Endothelial cell of umbilical vein (primary cell): Measurements from ENCODE around the gene ECPAS. TPM values are rescaled to one million over a fixed set of nuclear protein-coding genes. Genes with fewer than 3 reads are reported as not detected.
"Not testable (repeated sequence)": the region's sequence is repeated elsewhere in the genome, so short reads cannot be mapped to it uniquely, and the experiment has no call there.

Experiments used
- BruUV-seq: library from RNA; stranded (reverse); fragments of 400-500 nt; replicated peaks from 2 replicates; lab custom pipeline; 2021; lab: Mats Ljungman, UMichigan
- CTCF ChIA-PET: fragments of 300-600, 350-600 bp; sonication (Branson Sonifier 250); formaldehyde crosslinking; loops from one replicate; lab custom pipeline; 2021; ENCODE audit warnings: antibody characterized with exemption, inconsistent platforms; lab: Charles Lee
- POLR2A ChIA-PET: fragments of 300-600, 350-600 bp; sonication (Branson Sonifier 250); formaldehyde crosslinking; loops from one replicate; lab custom pipeline; 2021; ENCODE audit warnings: antibody characterized with exemption, inconsistent platforms; lab: Charles Lee
- DNase-seq: peaks from one replicate; pipeline ENCODE4 v3.0.0-alpha.2; 2011; ENCODE audit warnings: low read depth, low spot score
- FAIRE-seq: peaks from 2 replicates; lab custom pipeline; 2011; peaks lifted over from hg19 to GRCh38; lab: Jason Lieb, UNC
- H2AFZ ChIP-seq: 2 replicates; pipeline ENCODE4 v1.6.0; 2012; ENCODE audit warnings: low read depth, low read length, control low read depth, inconsistent platforms
- H3K27ac ChIP-seq: 2 replicates; pipeline ENCODE4 v1.5.1; 2011; ENCODE audit warnings: low read depth, mild to moderate bottlenecking, control low read depth, low read length, moderate library complexity; ENCODE audit not compliant: insufficient read depth
- H3K27me3 ChIP-seq, 2 experiments: 2 replicates each; pipeline versions ENCODE4 v1.6.0 to v1.6.1; 2011; ENCODE audit warnings: low read length in 2 of 2, mixed read lengths in 1 of 2; ENCODE audit not compliant: control insufficient read depth in 2 of 2, insufficient read depth in 2 of 2
- H3K36me3 ChIP-seq, 2 experiments: 2 replicates in 1 of 2; 3 replicates in 1 of 2; pipeline ENCODE4 v1.5.1; 2011; ENCODE audit warnings: low read length in 2 of 2, mild to moderate bottlenecking in 1 of 2, moderate library complexity in 1 of 2; ENCODE audit not compliant: control insufficient read depth in 2 of 2, insufficient read depth in 2 of 2; ENCODE audit errors: extremely low read depth in 1 of 2
- H3K4me1 ChIP-seq: 3 replicates; pipeline ENCODE4 v1.5.1; 2011; ENCODE audit warnings: mild to moderate bottlenecking, low read length; ENCODE audit not compliant: control insufficient read depth, insufficient read depth; ENCODE audit errors: extremely low read depth
- H3K4me2 ChIP-seq: 2 replicates; pipeline ENCODE4 v1.6.1; 2011; ENCODE audit warnings: low read length, control low read depth, mixed read lengths; ENCODE audit not compliant: insufficient read depth
- H3K4me3 ChIP-seq, 3 experiments: fragments of 200-600 bp in 1 of 3; sonication (generic), shearing (Covaris generic) in 1 of 3; replicated peaks in 1 of 3; 2 replicates each; pipeline ENCODE4 v1.5.1; 2011 to 2016; ENCODE audit warnings: control low read depth in 3 of 3, low read length in 3 of 3, mild to moderate bottlenecking in 2 of 3, inconsistent platforms in 1 of 3, low read depth in 1 of 3, moderate library complexity in 1 of 3; ENCODE audit not compliant: insufficient read depth in 1 of 3
- H3K79me2 ChIP-seq: 2 replicates; pipeline ENCODE4 v1.6.0; 2012; ENCODE audit warnings: low read length, inconsistent platforms; ENCODE audit not compliant: control insufficient read depth, insufficient read depth
- H3K9ac ChIP-seq: replicated peaks from 2 replicates; pipeline ENCODE3; 2011; ENCODE audit warnings: low read length, control low read depth; ENCODE audit not compliant: insufficient read depth; ENCODE audit errors: extremely low read depth
- H3K9me1 ChIP-seq: replicated peaks from 3 replicates; pipeline ENCODE4 v1.6.0; 2011; ENCODE audit warnings: mild to moderate bottlenecking, low read length; ENCODE audit not compliant: control insufficient read depth, insufficient read depth; ENCODE audit errors: extremely low read depth
- H3K9me3 ChIP-seq: replicated peaks from 2 replicates; pipeline ENCODE4 v1.5.1; 2012; ENCODE audit warnings: low read length, inconsistent platforms; ENCODE audit not compliant: control insufficient read depth, insufficient read depth
- H4K20me1 ChIP-seq: replicated peaks from 2 replicates; pipeline ENCODE3; 2011; ENCODE audit warnings: mild to moderate bottlenecking, low read length; ENCODE audit not compliant: control insufficient read depth, insufficient read depth; ENCODE audit errors: extremely low read depth
- CTCF ChIP-seq, 2 donors: IDR thresholded peaks; 1 replicate in 1 of 2; 2 replicates in 1 of 2; pipeline ENCODE4 v1.5.1; 2011; ENCODE audit warnings: low read length in 2 of 2, mild to moderate bottlenecking in 2 of 2, moderate library complexity in 2 of 2, control low read depth in 1 of 2, inconsistent platforms in 1 of 2, low read depth in 1 of 2; ENCODE audit not compliant: insufficient read depth in 1 of 2; ENCODE audit errors: extremely low read depth in 1 of 2
- EZH2 ChIP-seq: IDR thresholded peaks from 2 replicates; pipeline ENCODE4 v1.6.1; 2012; ENCODE audit warnings: borderline replicate concordance, low read depth, mild to moderate bottlenecking, moderate library complexity, low read length, inconsistent platforms; ENCODE audit not compliant: severe bottlenecking
- FOS ChIP-seq: IDR thresholded peaks from 2 replicates; pipeline ENCODE4 v1.6.1; 2011; ENCODE audit warnings: mild to moderate bottlenecking, low read length, moderate library complexity, borderline replicate concordance; ENCODE audit not compliant: insufficient read depth
- GATA2 ChIP-seq: IDR thresholded peaks from 2 replicates; pipeline ENCODE4 v1.7.0; 2011; ENCODE audit warnings: low read depth, mild to moderate bottlenecking, moderate library complexity, mixed read lengths, low read length; ENCODE audit not compliant: insufficient read length, insufficient read depth
- JUN ChIP-seq: IDR thresholded peaks from 2 replicates; pipeline ENCODE4 v1.6.1; 2011; ENCODE audit warnings: borderline replicate concordance, low read depth; ENCODE audit not compliant: insufficient read length, insufficient read depth
- MAX ChIP-seq: IDR thresholded peaks from 2 replicates; pipeline ENCODE4 v1.6.1; 2011; ENCODE audit not compliant: insufficient read depth, insufficient read length
- MYC ChIP-seq: IDR thresholded peaks from one replicate; pipeline ENCODE4 v1.6.1; 2011; ENCODE audit warnings: mild to moderate bottlenecking, low read depth, low read length
- POLR2A ChIP-seq: IDR thresholded peaks from 2 replicates; pipeline ENCODE4 v1.6.1; 2012; ENCODE audit warnings: low read depth, mild to moderate bottlenecking, control low read depth, low read length
- POLR2AphosphoS5 ChIP-seq: IDR thresholded peaks from 2 replicates; pipeline ENCODE4 v1.6.1; 2012; ENCODE audit warnings: low read depth, mild to moderate bottlenecking, control low read depth, low read length, moderate library complexity; ENCODE audit not compliant: insufficient read depth
- dilution Hi-C: fragments of 300-500 bp; cut with MboI; formaldehyde crosslinking; loops from one replicate; pipeline ENCODE4 v1.15.0; 2019; ENCODE audit warnings: low sequenced_read_pairs; ENCODE audit not compliant: extremely low pct_ligation_motif_present
- intact Hi-C: fragments of 100-400 bp; cut with micrococcal nuclease; formaldehyde crosslinking; loops from one replicate; pipeline ENCODE4 v1.10.0; 2022
- polyA plus RNA-seq, 4 experiments: library from polyadenylated mRNA; depleted of rRNA in 3 of 4; stranded (reverse) in 3 of 4; unstranded in 1 of 4; fragments of >200 nt; gene quantifications; 2 replicates each; pipeline versions ENCODE4 v1.2.1 to v1.2.3, GENCODE V29; 2011 to 2012; ENCODE audit warnings: missing spikeins in 1 of 4
- total RNA-seq: library from RNA; stranded (reverse); gene quantifications from 2 replicates; pipeline ENCODE4 v1.2.3, GENCODE V29; 2021

Gene ECPAS
- total and polyA plus RNA-seq, 2 donors (not counting 3 experiments of a cell fraction or from before 2014, with no cell fraction given) = 17.9 to 89.3 TPM

GRCh38 chr9:111516061-111516465 lies 31.9 kb upstream of the ECPAS start:
- ChIA-PET CTCF (interaction anchor here (1.2 kb wide), 1 partner anchor 9 kb away, joined by 3 read pairs; the partner anchor contains the start of gene ZNF483), POLR2A (no interaction called here)
- peak overlapping the region; percentile 54 for H2AFZ ChIP-seq
- TF ChIP-seq EZH2 = no peak
- no peak for TF ChIP-seq POLR2AphosphoS5
- intact Hi-C loops (no loop called here), dilution Hi-C loops (no loop called here)
- no peaks in the 10 kb centered on the region for H3K79me2 ChIP-seq
- DNase-seq = no peak
- peaks cover 0 to 2% of the 10 kb centered on the region in 2 experiments for H3K27me3 ChIP-seq
- FAIRE-seq = no peak
- no peak overlapping the region for H3K9ac ChIP-seq
- no peaks in the 10 kb centered on the region for H3K9me3 ChIP-seq
- no peaks in the 10 kb centered on the region for H3K36me3 ChIP-seq
- H3K4me3 ChIP-seq = no peak overlapping the region
- no peak overlapping the region for H3K27ac ChIP-seq
- no peaks in the 10 kb centered on the region for H3K9me1 ChIP-seq
- H4K20me1 ChIP-seq = no peaks in the 10 kb centered on the region
- no TSS peak for BruUV-seq
- H3K4me1 ChIP-seq = no peaks in the 10 kb centered on the region
- H3K4me2 ChIP-seq = no peak overlapping the region

- Histone ChIP-seq H3K79me2 (no peaks in the 10 kb centered on the region), H3K4me2 (no peak overlapping the region), H4K20me1 (no peaks in the 10 kb centered on the region), H3K9me1 (no peaks in the 10 kb centered on the region), H3K9me3 (no peaks in the 10 kb centered on the region), H3K27ac (no peak overlapping the region), H2AFZ (no peak overlapping the region), H3K27me3 (no peaks in the 10 kb centered on the region), H3K36me3 (no peaks in the 10 kb centered on the region), H3K4me1 (no peaks in the 10 kb centered on the region), H3K4me3 (no peak overlapping the region), H3K9ac (no peak overlapping the region)
- no TSS peak for BruUV-seq
- ChIA-PET CTCF (no interaction called here), POLR2A (no interaction called here)
- dilution Hi-C loops (no loop called here), intact Hi-C loops (no loop called here)
- DNase-seq (no peak), FAIRE-seq (no peak)
- TF ChIP-seq POLR2A = no peak
- no peak for TF ChIP-seq JUN
- no peak for TF ChIP-seq MYC
- TF ChIP-seq MAX = no peak
- TF ChIP-seq CTCF (IDR thresholded peaks at IDR 0.05; ENCODE audit: extremely low read depth in 1 of 2, insufficient read depth in 1 of 2, low read depth in 1 of 2, low read length in 2 of 2) = no peak
- TF ChIP-seq EZH2 = no peak
- TF ChIP-seq GATA2 = no peak
- TF ChIP-seq FOS = no peak
- no peak for TF ChIP-seq POLR2AphosphoS5
Observed at GRCh38 chr9:111514967-111515366, 30.8 kb upstream of the ECPAS start.

GRCh38 chr9:111511581-111511980 lies 27.4 kb upstream of the ECPAS start:
- H3K4me1 ChIP-seq = not testable (repeated sequence)

More at GRCh38 chr9:111511581-111511980, 27.4 kb upstream of the ECPAS start:
- H3K4me3 ChIP-seq, H3K4me2 ChIP-seq, POLR2A ChIA-PET, H3K27ac ChIP-seq, H4K20me1 ChIP-seq, H3K27me3 ChIP-seq, H3K9me1 ChIP-seq, H3K36me3 ChIP-seq, DNase-seq, CTCF ChIA-PET, intact Hi-C loops, H3K9me3 ChIP-seq, dilution Hi-C loops, H3K9ac ChIP-seq, H2AFZ ChIP-seq, H3K79me2 ChIP-seq, BruUV-seq, FAIRE-seq: not testable (repeated sequence)
